Natural killer cell (primary cell): ENCODE results near the gene UBE2U. TPM values are rescaled to one million over a fixed set of nuclear protein-coding genes. Genes with fewer than 3 reads are reported as not detected.

Experiments
- ATAC-seq, 3 donors: fragments of 150-1000 bp in 2 of 3; fragments of 200-7000 bp in 1 of 3; cut with Tn5 transposase; 1 replicate in 1 of 3; 2 replicates in 2 of 3; pipeline ENCODE4 v1.10.0; 2021; ENCODE audit warnings: mild to moderate bottlenecking in 2 of 3, moderate library complexity in 2 of 3
- DNase-seq, 2 donors: peaks; one replicate each; pipeline versions ENCODE4 v3.0.0 to v3.0.0-alpha.2; 2013 to 2021; ENCODE audit warnings: mixed read lengths in 1 of 2
- H3K27ac ChIP-seq: one replicate; pipeline ENCODE4 v1.5.1; 2013; ENCODE audit warnings: mild to moderate bottlenecking, low read length
- H3K27me3 ChIP-seq: one replicate; pipeline ENCODE4 v1.6.1; 2013; ENCODE audit warnings: low read length; ENCODE audit not compliant: control insufficient read depth, insufficient read depth
- H3K36me3 ChIP-seq: one replicate; pipeline ENCODE4 v1.6.1; 2013; ENCODE audit warnings: low read length; ENCODE audit not compliant: control insufficient read depth, insufficient read depth
- H3K4me1 ChIP-seq: one replicate; pipeline ENCODE4 v1.6.1; 2013; ENCODE audit warnings: low read length; ENCODE audit not compliant: control insufficient read depth, insufficient read depth
- H3K4me3 ChIP-seq: one replicate; pipeline ENCODE4 v1.5.1; 2013; ENCODE audit warnings: low read length
- H3K9me3 ChIP-seq: one replicate; pipeline ENCODE4 v1.6.1; 2013; ENCODE audit warnings: low read length; ENCODE audit not compliant: control insufficient read depth, insufficient read depth
- H3K27ac Mint-ChIP-seq, 2 donors: one replicate each; pipeline ENCODE4 v1.8.0; 2022; ENCODE audit warnings: mild to moderate bottlenecking in 2 of 2, mixed read lengths in 2 of 2, moderate library complexity in 1 of 2
- H3K27me3 Mint-ChIP-seq, 2 donors: one replicate each; pipeline ENCODE4 v1.8.0; 2022; ENCODE audit warnings: low read depth in 2 of 2, mixed read lengths in 2 of 2
- H3K36me3 Mint-ChIP-seq: one replicate; pipeline ENCODE4 v1.8.0; 2022; ENCODE audit warnings: mixed read lengths
- H3K4me1 Mint-ChIP-seq, 2 donors: one replicate each; pipeline ENCODE4 v1.8.0; 2022; ENCODE audit warnings: mixed read lengths in 2 of 2
- H3K4me3 Mint-ChIP-seq: one replicate; pipeline ENCODE4 v1.8.0; 2022; ENCODE audit warnings: mild to moderate bottlenecking, moderate library complexity, mixed read lengths
- H3K9me3 Mint-ChIP-seq, 2 donors: one replicate each; pipeline ENCODE4 v1.8.0; 2022; ENCODE audit warnings: mixed read lengths in 2 of 2
- CTCF ChIP-seq: fragments of 200-600 bp; IDR thresholded peaks from one replicate; pipeline ENCODE4 v1.8.0; 2022; ENCODE audit warnings: antibody characterized with exemption
- WGBS: methylation state at CpG from one replicate; pipeline ENCODE4 v1.1.7; 2013; ENCODE audit warnings: missing lambda C conversion rate; ENCODE audit not compliant: insufficient coverage; 5-methylcytosine and 5-hydroxymethylcytosine counted together
- intact Hi-C: fragments of 100-400 bp; cut with micrococcal nuclease; formaldehyde crosslinking; loops from one replicate; pipeline ENCODE4 v1.14.2; 2022
- total RNA-seq, 4 donors: library from RNA; stranded (reverse); fragments of 120-200 nt in 1 of 4; gene quantifications; one replicate each; pipeline versions ENCODE4 v1.2.3 to v1.2.4, GENCODE V29; 2013 to 2022

Gene UBE2U
- total RNA-seq, 3 donors from 2014 or later (not counting 1 experiment from before 2014, with no cell fraction given) = not detected

- Histone ChIP-seq H3K4me1 (no peaks in the 10 kb centered on the region), H3K4me3 (no peak overlapping the region), H3K9me3 (no peaks in the 10 kb centered on the region), H3K36me3 (no peaks in the 10 kb centered on the region), H3K27me3 (peaks cover 4% of the 10 kb centered on the region), H3K27ac (no peak overlapping the region)
- Mint-ChIP-seq H3K9me3 (no peaks in the 10 kb centered on the region), H3K4me3 (no peak overlapping the region), H3K36me3 (no peaks in the 10 kb centered on the region), H3K27me3 (peaks cover 0 to 19% of the 10 kb centered on the region in 2 donors), H3K4me1 (peaks cover 5 to 6% of the 10 kb centered on the region in 2 donors), H3K27ac (no peak overlapping the region)
- ATAC-seq (no peak), DNase-seq (no peak)
- intact Hi-C loops = no loop called here
- no peak for TF ChIP-seq CTCF
Measured at GRCh38 chr1:64240206-64240605, 36.8 kb downstream of the UBE2U start.

DNA sequence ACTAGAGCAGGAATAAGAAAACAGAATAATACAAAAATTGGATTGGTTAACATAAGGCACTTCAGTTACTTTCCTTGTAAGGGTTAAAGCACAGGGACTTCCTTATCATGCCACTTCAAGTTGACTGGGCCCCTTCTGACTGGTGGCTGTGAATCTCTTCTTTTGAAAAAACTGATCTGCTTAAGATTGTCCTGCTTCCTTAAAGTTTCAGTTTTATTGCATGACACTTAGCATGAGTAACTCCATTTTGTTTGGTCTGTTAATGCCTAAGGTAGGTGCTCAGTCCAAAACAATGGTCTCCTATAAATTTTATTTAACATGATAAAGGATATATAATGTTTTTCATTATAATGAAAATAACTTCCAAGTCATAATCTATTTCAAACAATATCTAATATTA lies 37.6 kb downstream of the UBE2U start:
- no peaks in the 10 kb centered on the region for H3K36me3 Mint-ChIP-seq
- H3K4me3 Mint-ChIP-seq = no peak overlapping the region
- Histone ChIP-seq H3K4me1 (no peaks in the 10 kb centered on the region), H3K4me3 (no peak overlapping the region), H3K36me3 (no peaks in the 10 kb centered on the region), H3K9me3 (no peaks in the 10 kb centered on the region), H3K27me3 (peaks cover 1% of the 10 kb centered on the region), H3K27ac (no peak overlapping the region)
- no peak for DNase-seq
- intact Hi-C loops = no loop called here
- H3K9me3 Mint-ChIP-seq = no peaks in the 10 kb centered on the region
- H3K27ac Mint-ChIP-seq = no peak overlapping the region
- ATAC-seq = no peak
- peaks cover 11% of the 10 kb centered on the region in 2 donors for H3K4me1 Mint-ChIP-seq
- TF ChIP-seq CTCF = no peak
- H3K27me3 Mint-ChIP-seq = peaks cover 0 to 19% of the 10 kb centered on the region in 2 donors

DNA sequence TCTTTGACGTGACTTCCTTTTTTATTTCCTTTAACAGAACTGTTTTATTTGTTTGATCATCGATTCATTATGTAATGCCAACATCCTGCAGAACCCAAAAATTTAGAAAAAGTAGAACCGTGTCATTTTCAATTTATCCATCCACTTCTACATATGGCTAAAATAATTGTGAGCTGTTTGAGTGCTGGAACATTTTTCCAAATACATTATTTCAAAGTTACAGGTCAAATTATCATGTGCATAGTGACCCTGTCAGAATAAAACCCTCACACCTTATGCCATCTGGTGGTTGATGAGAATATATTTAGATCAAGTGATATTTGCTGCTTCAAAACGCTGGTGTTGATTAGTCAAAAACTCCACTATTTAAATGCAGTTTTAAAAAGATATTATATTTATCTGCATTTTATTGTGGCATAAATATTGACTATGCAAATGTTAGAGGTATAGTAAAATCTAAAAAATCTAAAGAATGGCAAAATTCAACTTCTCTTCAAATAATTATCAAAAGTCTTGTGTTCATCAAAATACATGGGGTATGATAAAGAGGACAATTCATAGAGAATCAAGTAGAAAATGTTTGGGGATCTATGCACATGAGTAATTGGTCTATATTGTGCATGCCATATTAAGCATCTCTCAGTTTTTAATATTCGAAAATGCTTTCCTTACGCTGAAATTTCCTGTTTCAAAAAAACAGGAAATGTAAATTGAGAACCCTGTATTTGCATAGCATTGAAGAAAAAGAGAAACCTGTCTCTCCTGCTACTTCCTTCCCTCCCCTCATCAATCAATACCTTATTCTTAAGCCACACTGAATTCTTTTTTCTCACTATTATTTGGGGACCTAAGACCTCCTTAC lies 39.7 kb downstream of the UBE2U start:
- Histone ChIP-seq H3K36me3 (no peaks in the 10 kb centered on the region), H3K27me3 (peaks cover 6% of the 10 kb centered on the region), H3K4me3 (no peak overlapping the region), H3K9me3 (no peaks in the 10 kb centered on the region), H3K27ac (no peak overlapping the region), H3K4me1 (no peaks in the 10 kb centered on the region)
- no peaks in the 10 kb centered on the region for H3K9me3 Mint-ChIP-seq
- no peak for TF ChIP-seq CTCF
- H3K27ac Mint-ChIP-seq = no peak overlapping the region
- H3K36me3 Mint-ChIP-seq = no peaks in the 10 kb centered on the region
- WGBS = 0% methylated on average over 2 of the region's 6 CpGs
- ATAC-seq (no peak), DNase-seq (peak in 1 of 2 donors; percentile 41)
- no peak overlapping the region for H3K4me3 Mint-ChIP-seq
- H3K27me3 Mint-ChIP-seq = peaks cover 6 to 18% of the 10 kb centered on the region in 2 donors
- intact Hi-C loops = no loop called here
- H3K4me1 Mint-ChIP-seq = peaks cover 11% of the 10 kb centered on the region in 2 donors

DNA sequence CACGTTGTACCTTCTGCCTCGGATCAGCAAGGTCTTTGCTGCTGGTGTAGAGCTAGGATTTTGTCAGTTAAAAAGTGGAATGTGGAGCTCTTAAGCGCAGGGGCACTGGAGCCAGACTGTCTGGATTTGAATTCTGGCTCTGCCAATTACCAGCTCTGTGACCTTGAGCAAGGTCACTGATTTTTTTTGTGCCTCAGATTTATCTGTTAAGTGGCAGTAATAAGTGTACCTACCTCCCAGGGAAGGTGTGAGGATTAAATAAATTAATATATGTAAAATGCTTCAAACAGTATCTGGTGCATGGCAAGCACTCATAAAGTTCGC lies 40.3 kb downstream of the UBE2U start:
- no peaks in the 10 kb centered on the region for H3K9me3 Mint-ChIP-seq
- no peaks in the 10 kb centered on the region for H3K4me1 ChIP-seq
- H3K4me1 Mint-ChIP-seq = peaks cover 11% of the 10 kb centered on the region in 2 donors
- TF ChIP-seq CTCF = no peak
- H3K4me3 Mint-ChIP-seq = no peak overlapping the region
- no peak for DNase-seq
- intact Hi-C loops = loop anchor here (2.0 kb wide), 1 partner anchor 551 kb away; no protein-coding TSS in a partner anchor
- no peak overlapping the region for H3K27ac ChIP-seq
- ATAC-seq = no peak
- H3K36me3 Mint-ChIP-seq = no peaks in the 10 kb centered on the region
- H3K27ac Mint-ChIP-seq = no peak overlapping the region
- H3K27me3 Mint-ChIP-seq = peaks cover 6 to 22% of the 10 kb centered on the region in 2 donors
- no peaks in the 10 kb centered on the region for H3K36me3 ChIP-seq
- 57% methylated on average over 4 of the region's 4 CpGs for WGBS
- H3K4me3 ChIP-seq = no peak overlapping the region
- H3K9me3 ChIP-seq = no peaks in the 10 kb centered on the region
- H3K27me3 ChIP-seq = peaks cover 6% of the 10 kb centered on the region
